K562 (cell line): ENCODE data around the gene YAF2. TPM values are rescaled to one million over a fixed set of nuclear protein-coding genes. Genes with fewer than 3 reads are reported as not detected.

Experiments
- ATAC-seq: fragments of 200-7000 bp; cut with Tn5 transposase; 3 replicates; pipeline ENCODE4 v1.9.1; 2020; ENCODE audit warnings: moderate library complexity
- BruUV-seq: library from RNA; stranded (reverse); fragments of 400-500 nt; replicated peaks from 2 replicates; lab custom pipeline; 2021; lab: Mats Ljungman, UMichigan
- CTCF ChIA-PET: fragments of 300-600 bp; formaldehyde crosslinking; extraction: SDS; loops from one replicate; lab custom pipeline; 2021; ENCODE audit warnings: low intra/inter-chr PET ratio; lab: Yijun Ruan, JAX
- POLR2A ChIA-PET: fragments of 300-600, 350-650 bp; sonication (Branson Sonifier 250); formaldehyde crosslinking; extraction: SDS; loops from one replicate; lab custom pipeline; 2021; ENCODE audit warnings: antibody characterized with exemption, inconsistent platforms; lab: Yijun Ruan, JAX
- DNase-seq, 4 experiments: peaks; one replicate each; pipeline versions ENCODE4 v3.0.0 to v3.0.0-alpha.2; 2011 to 2018; ENCODE audit warnings: low spot score in 3 of 4, mixed read lengths in 3 of 4; ENCODE audit errors: extremely low read depth in 1 of 4
- FAIRE-seq: peaks from 2 replicates; lab custom pipeline; 2011; peaks lifted over from hg19 to GRCh38; lab: Jason Lieb, UNC
- H2AFZ ChIP-seq: 2 replicates; pipeline ENCODE4 v1.6.0; 2011; ENCODE audit warnings: low read depth, low read length, control low read depth, inconsistent platforms
- H3K27ac ChIP-seq: fragments of 200-600 bp; 3 replicates; pipeline ENCODE4 v1.8.0; 2011; ENCODE audit warnings: low read depth, mild to moderate bottlenecking, control low read depth, inconsistent platforms, low read length, moderate library complexity, mixed read lengths; ENCODE audit errors: extremely low read depth
- H3K27me3 ChIP-seq, 2 experiments: fragments of 300-600 bp in 1 of 2; 2 replicates in 1 of 2; 3 replicates in 1 of 2; pipeline versions ENCODE4 v1.6.0 to v1.8.0; 2011; ENCODE audit warnings: inconsistent platforms in 2 of 2, low read length in 2 of 2, mild to moderate bottlenecking in 1 of 2, mixed read lengths in 1 of 2, moderate library complexity in 1 of 2; ENCODE audit not compliant: control insufficient read depth in 2 of 2, insufficient read depth in 2 of 2
- H3K36me3 ChIP-seq: fragments of 300-600 bp; 3 replicates; pipeline ENCODE4 v1.8.0; 2011; ENCODE audit warnings: mild to moderate bottlenecking, low read length, inconsistent platforms; ENCODE audit not compliant: control insufficient read depth, insufficient read depth
- H3K4me1 ChIP-seq, 2 experiments: fragments of 200-600 bp in 1 of 2; replicated peaks in 1 of 2; 2 replicates in 1 of 2; 3 replicates in 1 of 2; pipeline versions ENCODE4 v1.5.1 to v1.8.0; 2011; ENCODE audit warnings: inconsistent platforms in 2 of 2, low read length in 2 of 2, mild to moderate bottlenecking in 1 of 2, mixed read lengths in 1 of 2, moderate library complexity in 1 of 2; ENCODE audit not compliant: control insufficient read depth in 2 of 2, insufficient read depth in 2 of 2
- H3K4me2 ChIP-seq: 2 replicates; pipeline ENCODE4 v1.6.1; 2011; ENCODE audit warnings: low read length, control low read depth, inconsistent platforms, mixed read lengths; ENCODE audit not compliant: insufficient read depth
- H3K4me3 ChIP-seq: fragments of 200-600 bp; sonication (generic), shearing (Covaris generic); 2 replicates; pipeline ENCODE4 v1.5.1; 2016; ENCODE audit warnings: control low read depth, inconsistent platforms
- H3K79me2 ChIP-seq: fragments of 200-600 bp; 3 replicates; pipeline ENCODE4 v1.8.0; 2011; ENCODE audit warnings: low read length, inconsistent platforms; ENCODE audit not compliant: control insufficient read depth, insufficient read depth
- H3K9ac ChIP-seq, 2 experiments: 2 replicates each; pipeline versions ENCODE4 v1.6.0 to v1.6.1; 2011; ENCODE audit warnings: low read depth in 2 of 2, low read length in 2 of 2, control low read depth in 1 of 2, inconsistent platforms in 1 of 2, mild to moderate bottlenecking in 1 of 2, mixed read lengths in 1 of 2; ENCODE audit not compliant: insufficient read depth in 1 of 2
- H3K9me1 ChIP-seq: one replicate; pipeline ENCODE4 v1.6.0; 2011; ENCODE audit warnings: inconsistent platforms, mild to moderate bottlenecking, low read length, moderate library complexity; ENCODE audit not compliant: control insufficient read depth, insufficient read depth
- H3K9me3 ChIP-seq: replicated peaks from 2 replicates; pipeline ENCODE4 v1.5.1; 2011; ENCODE audit warnings: low read depth, low read length, inconsistent platforms; ENCODE audit not compliant: control insufficient read depth, insufficient read depth
- H4K20me1 ChIP-seq: replicated peaks from 2 replicates; pipeline ENCODE4 v1.6.1; 2011; ENCODE audit warnings: low read length, inconsistent platforms, mixed read lengths; ENCODE audit not compliant: control insufficient read depth, insufficient read depth
- BACH1 ChIP-seq: fragments of 200-800 bp; sonication (Bioruptor generic); IDR thresholded peaks from 2 replicates; pipeline ENCODE4 v1.6.1; 2016; ENCODE audit warnings: missing genetic modification characterization, missing compliant biosample characterization
- BMI1 ChIP-seq: fragments of 150-350 bp; IDR thresholded peaks from 2 replicates; pipeline ENCODE4 v1.6.1; 2014; ENCODE audit warnings: low read length
- CBX3 ChIP-seq, 2 experiments: IDR thresholded peaks; 1 replicate in 1 of 2; 2 replicates in 1 of 2; pipeline ENCODE4 v1.6.1; 2012; ENCODE audit warnings: inconsistent platforms in 2 of 2, low read length in 2 of 2, borderline replicate concordance in 1 of 2, control low read depth in 1 of 2
- ELF2 ChIP-seq: fragments of 250-450 bp; sonication (Bioruptor Pico); IDR thresholded peaks from 2 replicates; pipeline ENCODE4 v1.5.0; 2021; ENCODE audit warnings: mild to moderate bottlenecking
- EZH2 ChIP-seq: IDR thresholded peaks from 2 replicates; pipeline ENCODE4 v1.6.1; 2012; ENCODE audit warnings: low read depth, mild to moderate bottlenecking, inconsistent platforms, low read length, borderline replicate concordance
- HNRNPUL1 ChIP-seq: fragments of 200-400 bp; formaldehyde crosslinking; IDR thresholded peaks from 2 replicates; pipeline ENCODE4 v1.6.1; 2017; ENCODE audit warnings: low read length
- NFE2L1 ChIP-seq: fragments of 450-650 bp; IDR thresholded peaks from 2 replicates; pipeline ENCODE4 v1.6.1; 2016; ENCODE audit warnings: missing genetic modification characterization, low read depth, mild to moderate bottlenecking, missing compliant biosample characterization, moderate library complexity, borderline replicate concordance
- PCBP1 ChIP-seq: fragments of 200-400 bp; formaldehyde crosslinking; IDR thresholded peaks from 2 replicates; pipeline ENCODE4 v1.6.1; 2018; ENCODE audit warnings: mild to moderate bottlenecking, low read depth, low read length; ENCODE audit not compliant: poor library complexity, severe bottlenecking
- RAD21 ChIP-seq, 2 experiments: fragments of 250-450 bp in 1 of 2; fragments of 450-650 bp in 1 of 2; sonication (Bioruptor Pico) in 1 of 2; formaldehyde crosslinking in 1 of 2; IDR thresholded peaks in 1 of 2; conservative IDR thresholded peaks in 1 of 2; 2 replicates each; pipeline versions ENCODE4 v1.4.0 to v1.8.0; 2020 to 2022; ENCODE audit warnings: mild to moderate bottlenecking in 2 of 2, moderate library complexity in 1 of 2
- RBM25 ChIP-seq: fragments of 200-400 bp; formaldehyde crosslinking; IDR thresholded peaks from 2 replicates; pipeline ENCODE4 v1.6.1; 2018; ENCODE audit warnings: low read length, low read depth, moderate library complexity; ENCODE audit not compliant: severe bottlenecking
- RFX1 ChIP-seq: fragments of 450-650 bp; IDR thresholded peaks from 2 replicates; pipeline ENCODE4 v1.6.1; 2016; ENCODE audit warnings: mild to moderate bottlenecking, moderate library complexity
- SRSF1 ChIP-seq: fragments of 200-400 bp; formaldehyde crosslinking; IDR thresholded peaks from 2 replicates; pipeline ENCODE4 v1.6.1; 2017; ENCODE audit warnings: mild to moderate bottlenecking, low read depth, low read length, moderate library complexity
- ZNF146 ChIP-seq: IDR thresholded peaks from one replicate; pipeline ENCODE4 v1.6.1; 2018; ENCODE audit warnings: missing compliant biosample characterization; ENCODE audit not compliant: unreplicated experiment
- WGBS: fragments of 100-300 bp; shearing (Covaris generic); methylation state at CpG from one replicate; pipeline ENCODE4 v1.1.6; 2016; ENCODE audit warnings: low coverage, mixed read lengths; ENCODE audit not compliant: insufficient coverage; ENCODE audit errors: missing lambda C conversion rate; 5-methylcytosine and 5-hydroxymethylcytosine counted together
- in situ Hi-C: fragments of 300-500 bp; cut with MboI; formaldehyde crosslinking; loops from 4 replicates; pipeline ENCODE4 v1.15.0; 2018; ENCODE audit warnings: inconsistent platforms, mixed read lengths
- intact Hi-C: fragments of 100-400 bp; cut with micrococcal nuclease; formaldehyde crosslinking; loops from 2 replicates; pipeline ENCODE4 v1.14.2; 2022
- polyA plus RNA-seq, 8 experiments: library from polyadenylated mRNA; depleted of rRNA in 4 of 8; stranded (reverse) in 5 of 8; unstranded in 3 of 8; fragments of >200 nt; fragmentation: Nextera tagmentation in 2 of 8; fragmentation: Illumina TruSeq in 1 of 8; extraction: Ambion mirVana in 2 of 8; extraction: Trizol in 1 of 8; gene quantifications; 2 replicates each; pipeline versions ENCODE4 v1.2.1 to v1.2.3, GENCODE V29; 2011 to 2014; ENCODE audit warnings: inconsistent platforms in 1 of 8, missing spikeins in 1 of 8
- total RNA-seq, 7 experiments: library from RNA; depleted of rRNA in 6 of 7; stranded (reverse); fragments of >200 nt in 6 of 7; fragmentation: Illumina TruSeq in 2 of 7; extraction: Trizol in 2 of 7; gene quantifications; 2 replicates each; pipeline versions ENCODE4 v1.2.1 to v1.2.3, GENCODE V29; 2011 to 2021; ENCODE audit warnings: low replicate concordance in 1 of 7
- TF ChIP-seq, protein P1 (sequence below): fragments of 450-650 bp; IDR thresholded peaks from 2 replicates; pipeline ENCODE4 v1.7.1; 2018; ENCODE audit warnings: mild to moderate bottlenecking, low read depth; ENCODE audit not compliant: partially characterized antibody
- TF ChIP-seq, protein P2 (sequence below): fragments of 450-650 bp; IDR thresholded peaks from 2 replicates; pipeline ENCODE4 v1.6.1; 2017; ENCODE audit warnings: antibody characterized with exemption
- TF ChIP-seq, protein P3 (sequence below): IDR thresholded peaks from 2 replicates; pipeline ENCODE4 v1.6.1; 2011; ENCODE audit not compliant: insufficient read length; ENCODE audit errors: extremely low read depth
- TF ChIP-seq, protein P4 (sequence below), 2 experiments: fragments of 450-650 bp in 1 of 2; sonication (generic) in 1 of 2; formaldehyde crosslinking; conservative IDR thresholded peaks; 2 replicates each; pipeline versions ENCODE4 v1.4.0 to v1.8.1; 2020 to 2022; ENCODE audit warnings: mild to moderate bottlenecking in 1 of 2, missing genetic modification reagents in 1 of 2

Gene YAF2
- total and polyA plus RNA-seq, 9 of the 15 experiments (the other 6 are each of a cell fraction or from before 2014, with no cell fraction given) = 10.6 to 26.4 (median 21.3) TPM

DNA sequence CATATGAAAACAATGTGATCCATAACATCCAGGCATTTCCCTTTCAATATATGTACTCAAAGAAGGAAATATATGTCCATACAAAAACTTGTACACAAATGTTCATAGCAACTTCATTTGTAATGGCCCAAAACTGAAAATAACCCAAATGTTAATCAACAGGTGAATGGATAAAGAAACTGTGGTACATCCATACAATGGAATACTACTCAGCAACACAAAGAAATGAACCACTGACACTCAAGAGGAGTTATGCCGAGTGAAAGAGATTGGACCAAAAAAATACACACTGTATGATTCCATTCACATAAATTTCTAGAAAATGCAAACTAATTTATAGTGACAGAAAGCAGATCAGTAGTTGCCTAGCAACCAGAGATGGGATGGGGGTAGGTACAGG is 63.1 kb downstream of the YAF2 start:
- ATAC-seq = no peak
- FAIRE-seq = no peak
- TF ChIP-seq, protein P1, sequence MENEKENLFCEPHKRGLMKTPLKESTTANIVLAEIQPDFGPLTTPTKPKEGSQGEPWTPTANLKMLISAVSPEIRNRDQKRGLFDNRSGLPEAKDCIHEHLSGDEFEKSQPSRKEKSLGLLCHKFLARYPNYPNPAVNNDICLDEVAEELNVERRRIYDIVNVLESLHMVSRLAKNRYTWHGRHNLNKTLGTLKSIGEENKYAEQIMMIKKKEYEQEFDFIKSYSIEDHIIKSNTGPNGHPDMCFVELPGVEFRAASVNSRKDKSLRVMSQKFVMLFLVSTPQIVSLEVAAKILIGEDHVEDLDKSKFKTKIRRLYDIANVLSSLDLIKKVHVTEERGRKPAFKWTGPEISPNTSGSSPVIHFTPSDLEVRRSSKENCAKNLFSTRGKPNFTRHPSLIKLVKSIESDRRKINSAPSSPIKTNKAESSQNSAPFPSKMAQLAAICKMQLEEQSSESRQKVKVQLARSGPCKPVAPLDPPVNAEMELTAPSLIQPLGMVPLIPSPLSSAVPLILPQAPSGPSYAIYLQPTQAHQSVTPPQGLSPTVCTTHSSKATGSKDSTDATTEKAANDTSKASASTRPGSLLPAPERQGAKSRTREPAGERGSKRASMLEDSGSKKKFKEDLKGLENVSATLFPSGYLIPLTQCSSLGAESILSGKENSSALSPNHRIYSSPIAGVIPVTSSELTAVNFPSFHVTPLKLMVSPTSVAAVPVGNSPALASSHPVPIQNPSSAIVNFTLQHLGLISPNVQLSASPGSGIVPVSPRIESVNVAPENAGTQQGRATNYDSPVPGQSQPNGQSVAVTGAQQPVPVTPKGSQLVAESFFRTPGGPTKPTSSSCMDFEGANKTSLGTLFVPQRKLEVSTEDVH = no peak
- TF ChIP-seq EZH2 (no peak), ELF2 (no peak), SRSF1 (no peak), RAD21 (CRISPR knock-in tag; conservative IDR thresholded peaks at IDR 0.05 in 1 of 2, IDR thresholded peaks at IDR 0.05 in 1 of 2) (no peak), ZNF146 (peak; percentile 76), NFE2L1 (no peak), HNRNPUL1 (no peak), RFX1 (peak; percentile 81), BMI1 (no peak), PCBP1 (no peak), RBM25 (peak; percentile 30), CBX3 (IDR thresholded peaks at IDR 0.05; ENCODE audit: borderline replicate concordance in 1 of 2, low read length in 2 of 2) (peak in 1 of 2 experiments; percentile 42; a peak in 1 of 3 replicates), BACH1 (no peak)
- TF ChIP-seq, protein P2, sequence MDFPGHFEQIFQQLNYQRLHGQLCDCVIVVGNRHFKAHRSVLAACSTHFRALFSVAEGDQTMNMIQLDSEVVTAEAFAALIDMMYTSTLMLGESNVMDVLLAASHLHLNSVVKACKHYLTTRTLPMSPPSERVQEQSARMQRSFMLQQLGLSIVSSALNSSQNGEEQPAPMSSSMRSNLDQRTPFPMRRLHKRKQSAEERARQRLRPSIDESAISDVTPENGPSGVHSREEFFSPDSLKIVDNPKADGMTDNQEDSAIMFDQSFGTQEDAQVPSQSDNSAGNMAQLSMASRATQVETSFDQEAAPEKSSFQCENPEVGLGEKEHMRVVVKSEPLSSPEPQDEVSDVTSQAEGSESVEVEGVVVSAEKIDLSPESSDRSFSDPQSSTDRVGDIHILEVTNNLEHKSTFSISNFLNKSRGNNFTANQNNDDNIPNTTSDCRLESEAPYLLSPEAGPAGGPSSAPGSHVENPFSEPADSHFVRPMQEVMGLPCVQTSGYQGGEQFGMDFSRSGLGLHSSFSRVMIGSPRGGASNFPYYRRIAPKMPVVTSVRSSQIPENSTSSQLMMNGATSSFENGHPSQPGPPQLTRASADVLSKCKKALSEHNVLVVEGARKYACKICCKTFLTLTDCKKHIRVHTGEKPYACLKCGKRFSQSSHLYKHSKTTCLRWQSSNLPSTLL = no peak
- TF ChIP-seq, protein P3, sequence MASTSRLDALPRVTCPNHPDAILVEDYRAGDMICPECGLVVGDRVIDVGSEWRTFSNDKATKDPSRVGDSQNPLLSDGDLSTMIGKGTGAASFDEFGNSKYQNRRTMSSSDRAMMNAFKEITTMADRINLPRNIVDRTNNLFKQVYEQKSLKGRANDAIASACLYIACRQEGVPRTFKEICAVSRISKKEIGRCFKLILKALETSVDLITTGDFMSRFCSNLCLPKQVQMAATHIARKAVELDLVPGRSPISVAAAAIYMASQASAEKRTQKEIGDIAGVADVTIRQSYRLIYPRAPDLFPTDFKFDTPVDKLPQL = no peak
- TF ChIP-seq, protein P4, sequence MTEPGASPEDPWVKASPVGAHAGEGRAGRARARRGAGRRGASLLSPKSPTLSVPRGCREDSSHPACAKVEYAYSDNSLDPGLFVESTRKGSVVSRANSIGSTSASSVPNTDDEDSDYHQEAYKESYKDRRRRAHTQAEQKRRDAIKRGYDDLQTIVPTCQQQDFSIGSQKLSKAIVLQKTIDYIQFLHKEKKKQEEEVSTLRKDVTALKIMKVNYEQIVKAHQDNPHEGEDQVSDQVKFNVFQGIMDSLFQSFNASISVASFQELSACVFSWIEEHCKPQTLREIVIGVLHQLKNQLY (CRISPR knock-in tag; conservative IDR thresholded peaks at IDR 0.05) = no peak

More for the DNA sequence above, 63.1 kb downstream of the YAF2 start:
- 81% methylated on average over 1 of the region's 1 CpG for WGBS
- in situ Hi-C loops (no loop called here), intact Hi-C loops (no loop called here)
- Histone ChIP-seq H3K79me2 (no peaks in the 10 kb centered on the region), H3K9ac (no peak overlapping the region), H3K4me1 (0 out of 5 replicates have a peak, but pooled peaks cover 0 to 3% of the 10 kb centered on the region in 2 experiments), H3K9me3 (no peaks in the 10 kb centered on the region), H3K27me3 (no peaks in the 10 kb centered on the region), H3K9me1 (no peaks in the 10 kb centered on the region), H4K20me1 (no peaks in the 10 kb centered on the region), H2AFZ (no peak overlapping the region), H3K27ac (no peak overlapping the region), H3K4me3 (no peak overlapping the region), H3K36me3 (no peaks in the 10 kb centered on the region), H3K4me2 (no peak overlapping the region)
- DNase-seq = no peak
- ChIA-PET CTCF (no interaction called here), POLR2A (no interaction called here)
- BruUV-seq = no TSS peak
